AG08395 (cell line): ENCODE results near the gene KLF3.

Source experiments
- DNase-seq: peaks from one replicate; pipeline ENCODE4 v3.0.0; 2012; ENCODE audit warnings: mixed read lengths, low spot score

Gene KLF3

DNA sequence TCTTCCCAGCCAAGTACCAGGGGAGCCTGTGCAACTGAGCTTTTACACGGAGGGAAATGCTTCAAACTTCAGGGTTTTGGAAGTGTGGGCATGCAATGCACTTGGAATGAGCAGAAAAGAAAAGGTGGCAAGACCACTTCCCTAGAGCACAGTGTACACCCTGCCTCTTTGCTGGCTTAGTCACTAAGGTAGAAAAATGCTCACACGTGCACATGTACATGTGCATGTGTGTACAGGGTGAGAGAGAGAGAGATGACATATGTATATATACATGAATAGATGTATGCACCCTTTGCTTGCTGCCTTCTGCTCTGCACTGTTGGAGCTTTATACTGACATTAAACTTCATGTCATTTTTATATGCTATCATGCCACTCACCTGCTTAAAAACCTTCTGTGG is 7.9 kb upstream of the KLF3 start:
- no peak for DNase-seq

DNA sequence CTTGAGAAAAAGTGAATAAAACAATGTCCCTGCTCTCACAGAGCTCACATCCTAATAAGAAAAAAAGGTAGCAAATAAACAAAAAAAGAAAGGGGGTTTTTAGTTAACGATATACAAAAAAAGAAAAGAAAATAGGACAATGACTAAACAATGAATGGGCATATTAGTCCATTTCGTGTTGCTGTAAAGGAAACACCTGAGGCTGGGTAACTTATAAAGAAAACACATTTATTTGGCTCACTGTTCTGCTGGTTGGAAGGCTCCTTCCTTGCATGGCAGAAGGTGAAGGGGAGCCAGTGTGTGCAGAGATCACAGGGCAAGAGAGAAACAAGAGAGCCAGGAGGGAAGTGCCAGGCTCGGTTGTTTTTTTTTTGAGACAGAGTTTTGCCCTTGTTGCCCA is 4.7 kb upstream of the KLF3 start:
- no peak for DNase-seq

DNA sequence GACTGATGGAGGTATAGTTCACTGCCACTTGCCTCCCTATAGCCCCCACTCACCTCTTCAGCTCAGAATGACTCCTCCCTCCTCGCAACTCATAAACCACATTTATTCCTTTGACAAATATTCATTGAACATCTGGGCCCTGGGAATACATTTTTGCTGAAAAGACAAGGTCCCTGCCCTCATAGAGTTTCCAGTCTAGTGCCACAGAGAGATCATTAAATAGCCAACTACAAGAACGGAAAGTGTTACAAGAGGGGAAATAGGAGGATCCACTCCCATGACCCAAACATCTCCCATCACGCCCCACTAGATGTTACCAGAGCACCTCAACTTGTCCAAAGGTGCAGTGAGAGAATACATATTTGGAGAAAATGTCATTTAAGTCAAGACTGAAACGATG is 3.2 kb upstream of the KLF3 start:
- DNase-seq = no peak

DNA sequence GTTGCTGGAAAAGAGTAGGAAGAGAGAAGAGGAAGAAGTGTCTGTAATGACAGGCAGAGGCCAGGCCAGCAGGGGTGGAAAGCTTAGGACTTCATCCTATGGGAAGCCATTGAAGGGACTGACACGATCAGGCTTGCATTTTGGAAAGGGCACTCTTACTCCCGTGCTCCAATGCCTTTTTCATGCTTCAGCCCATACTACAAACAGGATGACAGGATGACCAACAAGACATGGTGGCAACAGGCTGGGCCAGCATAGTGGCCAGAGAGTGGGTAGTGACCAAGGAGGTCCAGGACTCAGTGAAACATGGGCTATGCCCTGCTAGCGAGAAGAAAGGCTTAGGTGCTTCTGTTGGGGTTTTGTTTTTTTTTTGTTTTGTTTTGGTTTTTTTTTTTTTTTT is 2.6 kb upstream of the KLF3 start:
- no peak for DNase-seq

DNA sequence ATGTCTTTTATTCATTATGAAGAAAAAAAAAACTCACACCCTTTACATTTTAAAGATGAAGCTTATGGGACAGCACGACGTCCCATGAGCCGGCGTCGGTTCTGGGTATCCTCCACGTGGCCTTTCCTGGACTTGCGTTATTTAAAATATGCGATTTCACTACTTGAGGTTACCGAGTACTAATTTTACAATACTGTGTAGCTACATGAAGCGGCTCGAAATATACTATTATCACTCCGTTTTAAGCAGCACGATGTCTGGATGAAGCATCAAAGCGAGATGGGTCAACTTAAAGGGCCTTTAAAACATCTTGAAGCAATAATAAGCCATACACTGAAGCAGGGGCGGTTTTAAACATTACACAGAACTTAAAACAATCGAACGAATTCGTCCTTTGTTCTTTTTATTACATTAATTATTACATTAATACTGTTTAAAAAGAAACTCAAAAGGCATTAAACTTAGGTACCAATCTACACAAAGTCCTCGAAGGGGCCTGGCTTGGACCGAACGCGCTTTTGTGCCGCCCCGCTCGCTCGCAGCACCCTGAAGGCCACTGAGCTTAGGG is 1.4 kb upstream of the KLF3 start:
- no peak for DNase-seq

DNA sequence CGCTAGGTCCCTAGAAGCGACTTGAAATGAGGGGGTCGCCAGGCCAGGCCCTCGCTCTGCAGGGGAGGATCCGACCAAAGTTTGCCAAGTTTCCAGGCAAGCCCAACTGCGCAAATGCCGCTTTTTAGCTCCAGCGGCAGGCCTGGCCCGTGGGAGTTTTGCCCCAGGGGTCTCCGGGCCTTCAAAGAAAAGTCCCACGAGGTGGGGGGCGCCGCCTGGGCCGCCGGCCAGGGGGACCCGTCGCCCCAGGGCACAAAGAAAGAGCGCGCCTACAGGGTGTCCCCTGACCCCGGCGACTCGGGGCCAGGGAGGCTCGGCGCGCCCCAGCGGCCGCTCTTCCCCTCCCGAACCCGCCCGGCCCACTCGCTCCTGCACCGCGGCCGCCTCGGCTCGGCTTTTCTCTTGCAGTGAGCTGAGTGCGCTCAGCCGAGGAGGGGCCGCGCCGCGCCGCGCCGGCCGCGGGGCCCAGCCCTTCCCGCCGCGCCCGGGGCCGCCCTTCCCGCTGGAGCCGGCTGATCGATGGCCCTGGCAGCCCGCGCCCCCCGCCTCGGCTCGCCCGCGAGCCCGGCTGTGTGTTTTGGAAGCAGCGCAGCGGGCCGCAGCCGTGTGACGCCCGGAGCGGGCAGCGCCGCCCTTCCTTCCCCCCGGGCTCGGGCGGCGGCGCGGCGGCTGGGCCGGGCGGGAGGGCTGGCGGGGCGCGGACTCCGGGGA is 754 bp upstream of the KLF3 start:
- DNase-seq = no peak

DNA sequence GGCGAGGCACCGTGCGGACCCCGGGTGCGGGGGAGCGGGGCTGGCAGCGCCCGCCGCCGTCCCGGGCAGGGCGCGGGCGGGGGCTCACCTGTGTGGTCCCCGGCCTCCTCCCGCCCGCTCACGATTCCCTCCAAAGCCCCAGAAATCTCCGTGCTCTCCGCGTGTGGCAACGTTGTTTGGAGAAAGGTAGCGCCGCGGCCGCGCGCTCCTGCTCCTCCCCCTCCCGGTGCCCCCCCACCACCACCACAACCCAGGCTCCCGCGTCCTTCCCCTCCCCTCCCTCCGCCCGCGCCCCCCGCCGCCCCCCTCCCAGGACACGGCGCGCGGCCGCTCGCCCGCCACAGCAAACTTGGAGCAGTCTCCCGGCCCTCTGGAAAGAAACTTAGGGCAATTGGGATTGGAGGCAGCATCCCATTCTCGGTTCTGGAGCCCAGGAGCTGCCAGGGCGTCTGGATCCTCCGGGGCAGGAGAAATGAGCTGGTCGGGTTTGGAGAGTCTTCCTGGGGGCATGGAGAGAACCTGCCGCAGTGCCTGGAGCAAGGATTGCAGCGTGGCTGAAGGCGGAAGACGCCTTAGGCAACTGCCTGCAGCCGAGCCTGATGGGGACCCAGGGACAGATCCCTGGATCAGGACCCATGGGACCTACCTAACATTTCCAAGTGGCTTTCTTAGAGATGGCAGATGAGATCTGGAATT is 855 bp downstream of the KLF3 start:
- DNase-seq = peak; percentile 24

DNA sequence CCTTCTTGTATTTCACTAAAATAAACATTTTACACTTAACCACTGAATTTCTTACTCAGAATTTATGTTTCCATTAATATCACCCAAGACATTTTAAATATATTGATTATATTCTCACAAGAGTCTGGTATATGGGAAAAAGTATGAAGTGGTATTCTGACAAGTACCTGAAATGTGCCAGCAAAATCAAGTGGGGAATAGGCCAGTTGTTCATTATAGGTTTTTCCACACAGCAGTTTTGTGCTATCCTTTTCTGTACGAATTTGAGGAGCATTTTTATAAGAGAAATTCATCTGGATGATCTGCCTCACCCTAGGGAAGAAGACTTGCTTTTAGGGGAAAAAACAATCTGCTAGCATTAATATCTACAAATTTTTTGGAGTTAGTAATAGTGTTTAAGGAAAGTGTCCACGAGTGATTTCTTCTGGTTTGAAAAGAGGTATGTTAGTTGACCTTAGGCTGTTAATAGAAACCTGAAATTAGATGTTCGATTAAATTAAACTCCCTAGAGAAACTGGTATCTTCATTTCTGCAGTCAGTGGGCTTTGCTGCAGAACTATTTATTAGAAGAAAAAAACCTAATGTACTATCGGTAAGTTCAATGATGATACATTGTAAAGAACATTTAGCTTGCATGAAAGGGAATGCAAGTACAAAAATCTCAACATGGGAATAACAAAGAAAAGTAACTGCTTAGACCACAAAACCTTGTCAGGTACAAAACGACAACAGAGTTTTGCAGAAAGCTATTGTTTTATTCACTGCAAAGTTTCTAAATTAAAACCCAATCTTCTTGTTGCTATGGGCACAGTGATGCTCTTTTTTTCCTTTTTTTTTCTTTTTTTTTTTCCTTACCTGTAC is 1.8 kb downstream of the KLF3 start:
- DNase-seq = no peak

DNA sequence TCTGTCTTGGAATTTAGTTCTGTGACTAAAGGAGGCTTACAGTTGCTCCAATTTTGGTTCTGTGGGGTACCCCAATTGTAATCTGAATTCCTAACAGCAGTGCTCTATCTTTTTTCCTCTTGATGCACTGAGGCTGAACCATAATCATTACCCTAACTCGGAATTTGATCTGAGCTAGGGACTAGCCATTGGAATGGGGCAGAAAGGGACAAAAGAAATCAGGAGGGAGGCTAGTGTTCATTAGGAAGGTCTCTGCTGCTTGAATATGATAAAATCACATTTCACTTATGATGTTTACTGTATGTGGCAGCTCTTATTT is 2.7 kb downstream of the KLF3 start:
- DNase-seq = no peak

DNA sequence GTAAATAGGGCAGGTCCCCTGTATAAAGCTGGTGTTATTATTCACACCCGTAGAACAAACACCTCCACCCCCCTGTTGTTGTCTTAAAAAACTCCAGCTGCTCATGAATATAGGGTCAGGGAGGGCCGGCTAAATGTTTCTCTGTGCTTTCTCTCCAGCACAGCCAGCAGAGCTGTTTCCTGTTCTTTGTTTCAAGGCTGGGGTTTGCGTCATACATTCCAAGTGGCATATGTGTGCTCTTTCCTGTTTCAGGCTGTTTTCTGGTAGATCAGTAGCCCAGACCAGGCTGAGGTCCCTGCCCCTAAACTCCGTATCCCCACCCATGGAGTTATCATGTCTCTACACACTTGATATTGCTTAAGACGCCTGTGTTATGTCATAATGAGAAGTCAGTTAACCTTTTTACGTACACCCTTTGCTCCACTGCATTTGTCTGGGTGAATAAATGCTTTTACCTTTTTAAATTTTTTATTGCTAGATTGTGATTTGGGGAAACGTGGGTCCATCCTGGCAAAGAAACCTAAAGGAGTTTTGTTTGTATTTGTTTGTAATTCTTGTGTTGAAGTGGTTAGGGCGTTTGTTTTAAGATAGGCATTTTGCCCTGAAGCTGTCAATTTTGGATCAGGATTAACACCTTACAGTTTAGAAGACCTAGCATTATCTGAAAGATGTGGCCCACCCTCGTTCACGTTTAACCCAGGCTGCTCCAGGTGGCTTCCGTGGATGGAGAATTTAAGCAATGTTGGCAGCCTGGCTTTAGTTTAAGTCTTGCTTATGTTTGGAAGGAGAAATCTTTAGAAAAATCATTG is 3.3 kb downstream of the KLF3 start:
- DNase-seq = peak; percentile 92

DNA sequence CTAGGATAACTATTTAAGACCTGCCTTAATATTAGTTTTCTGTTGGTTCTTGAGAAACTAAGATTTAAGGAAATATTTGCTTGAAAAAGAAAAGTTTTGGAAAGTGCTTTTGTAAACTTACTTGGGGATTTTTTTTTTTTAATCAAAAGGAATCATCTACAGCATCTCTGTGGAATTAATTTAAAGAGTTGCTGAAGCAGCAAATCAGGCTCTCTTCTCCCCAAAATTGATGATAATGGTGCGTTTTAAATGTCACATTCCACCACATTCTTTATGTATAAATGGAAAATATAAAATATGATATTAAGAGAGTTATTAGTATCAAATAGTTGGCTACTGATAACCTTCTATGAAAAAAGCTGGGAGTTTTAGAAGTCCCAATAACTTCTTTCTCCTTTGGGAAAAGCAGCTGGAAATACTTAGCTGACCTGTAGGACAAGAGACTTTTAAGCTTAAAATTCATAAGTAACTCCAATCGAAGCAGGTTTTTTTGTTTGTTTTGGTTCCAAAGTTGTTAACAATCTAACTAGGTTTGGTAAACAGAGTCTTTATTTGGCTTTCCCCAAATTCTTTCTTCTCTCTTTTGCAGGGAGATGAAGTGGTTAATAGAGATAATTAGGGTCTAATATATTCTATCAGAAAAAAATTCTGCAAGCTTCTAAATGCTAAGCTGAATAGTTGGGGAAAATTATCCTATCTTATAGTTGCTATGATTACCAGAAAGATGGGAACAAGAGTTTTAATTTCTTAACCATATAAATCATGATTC is 4.4 kb downstream of the KLF3 start:
- DNase-seq = no peak

DNA sequence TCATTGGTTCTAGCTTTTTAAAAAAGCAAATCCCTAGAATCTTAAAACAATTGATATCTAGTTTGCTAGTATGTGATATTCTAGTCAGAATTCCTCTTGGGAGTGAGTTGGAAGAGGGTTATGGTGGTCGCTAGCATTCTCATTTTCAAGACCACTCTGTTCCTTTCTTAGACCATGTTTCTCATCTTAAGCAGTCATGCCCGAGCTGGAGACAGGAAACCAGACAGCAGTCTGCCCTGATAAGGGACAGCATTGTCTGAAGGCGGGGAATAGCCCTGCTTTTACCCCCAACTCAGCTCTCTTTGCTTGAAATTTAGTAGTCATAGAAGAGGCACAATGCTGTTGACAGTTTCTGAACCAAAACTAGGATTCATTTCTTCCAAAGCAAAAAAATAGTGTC is 5.2 kb downstream of the KLF3 start:
- no peak for DNase-seq

DNA sequence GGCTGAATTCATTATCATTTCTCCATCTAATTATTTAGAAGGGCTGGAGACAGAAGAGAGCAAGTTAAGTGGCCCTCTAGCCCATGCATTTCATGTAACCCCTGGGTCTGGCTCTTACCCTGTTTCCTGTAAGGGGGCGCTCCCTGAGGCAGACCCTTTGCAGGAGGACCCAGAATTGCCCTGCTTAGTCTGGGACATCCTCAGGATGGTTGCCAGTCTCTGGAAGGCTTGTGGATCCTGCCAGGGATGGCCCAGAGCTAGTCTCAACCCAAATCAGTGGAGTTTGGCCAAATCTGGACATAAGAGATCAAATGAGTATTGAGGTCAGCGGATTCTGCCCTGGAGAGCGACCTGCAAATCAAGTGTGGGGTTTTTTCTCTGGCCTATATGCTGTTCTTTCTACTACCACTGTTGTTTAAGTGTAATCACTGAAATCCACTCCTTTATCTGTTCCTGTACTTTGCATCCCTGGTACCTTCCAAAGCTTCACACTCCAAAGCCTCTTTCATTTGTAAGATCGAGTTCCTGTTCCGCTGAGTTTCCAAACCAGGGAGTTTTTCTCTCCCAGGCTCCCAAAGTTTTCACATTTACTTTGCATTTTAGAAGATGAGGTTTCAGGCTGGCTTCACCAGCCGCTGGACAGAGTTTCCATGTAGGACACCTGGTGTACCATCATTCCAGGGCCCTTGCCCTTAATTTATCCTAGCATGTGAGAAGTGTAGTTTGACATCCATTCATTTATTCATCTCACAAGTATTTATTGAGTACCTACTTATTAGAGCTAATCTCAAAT is 6.3 kb downstream of the KLF3 start:
- no peak for DNase-seq

DNA sequence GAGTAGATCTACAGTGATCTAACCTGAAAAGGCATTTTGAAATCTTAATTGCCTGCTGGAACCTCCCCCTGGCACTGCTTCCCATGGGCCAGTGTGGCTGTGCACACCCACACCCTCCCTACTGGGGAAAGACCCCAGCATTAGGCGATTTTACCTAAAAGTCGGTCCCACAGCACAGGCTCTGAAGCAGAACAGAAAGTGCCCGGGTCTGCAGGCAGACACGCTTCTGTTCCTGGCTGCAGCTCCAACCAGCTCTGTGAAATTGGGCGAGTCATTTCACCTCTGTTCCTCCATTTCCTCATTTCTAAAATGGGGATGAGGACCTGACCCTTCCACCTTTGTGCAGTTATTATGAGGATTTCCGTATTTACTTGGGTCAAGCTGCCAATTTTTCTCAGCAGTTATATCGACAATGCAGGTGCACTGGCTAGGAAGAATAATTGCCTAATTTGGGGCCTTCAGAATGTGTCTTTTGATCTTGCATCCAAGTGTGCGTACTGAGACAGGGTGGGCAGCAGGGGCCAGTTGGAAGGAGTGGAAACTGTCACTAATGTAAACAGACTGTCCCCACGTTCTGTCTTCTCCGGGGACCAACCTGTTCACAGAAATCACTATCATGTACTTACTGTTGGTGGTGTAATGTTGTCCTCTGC is 7.1 kb downstream of the KLF3 start:
- DNase-seq = no peak

DNA sequence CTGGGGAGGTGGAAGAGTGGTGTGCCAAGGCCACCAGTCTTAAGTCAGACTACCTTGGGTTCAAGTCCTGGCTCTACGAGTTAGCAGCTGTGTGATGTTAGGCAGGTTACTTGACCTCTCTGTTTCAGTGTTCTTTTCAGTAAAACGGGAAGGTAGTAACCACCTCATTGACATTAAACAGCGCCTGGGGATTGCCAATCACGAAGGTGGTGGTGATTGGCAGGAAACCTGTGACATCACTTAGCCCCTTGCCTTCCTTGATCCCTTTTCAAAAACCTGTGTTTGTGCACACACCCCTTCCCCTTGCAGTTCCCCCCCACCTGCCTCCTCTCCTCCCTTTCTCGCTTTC is 7.6 kb downstream of the KLF3 start:
- DNase-seq = no peak

DNA sequence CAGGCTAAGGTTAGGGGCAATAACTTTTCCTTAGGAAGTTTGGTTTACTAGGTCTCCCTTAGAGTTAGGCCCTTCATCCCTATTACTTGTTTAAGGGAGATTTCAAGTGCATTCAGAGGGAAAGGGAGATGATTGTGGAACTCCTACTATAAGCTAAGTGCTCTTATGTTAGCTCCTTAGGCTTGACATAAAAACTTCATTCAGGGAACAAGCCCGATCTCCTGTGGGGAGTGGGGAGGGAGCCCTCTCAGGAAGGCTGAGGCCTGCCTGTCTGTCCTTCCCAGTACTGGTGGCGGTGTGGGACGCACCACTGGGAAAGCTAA is 8.0 kb downstream of the KLF3 start:
- DNase-seq = no peak

DNA sequence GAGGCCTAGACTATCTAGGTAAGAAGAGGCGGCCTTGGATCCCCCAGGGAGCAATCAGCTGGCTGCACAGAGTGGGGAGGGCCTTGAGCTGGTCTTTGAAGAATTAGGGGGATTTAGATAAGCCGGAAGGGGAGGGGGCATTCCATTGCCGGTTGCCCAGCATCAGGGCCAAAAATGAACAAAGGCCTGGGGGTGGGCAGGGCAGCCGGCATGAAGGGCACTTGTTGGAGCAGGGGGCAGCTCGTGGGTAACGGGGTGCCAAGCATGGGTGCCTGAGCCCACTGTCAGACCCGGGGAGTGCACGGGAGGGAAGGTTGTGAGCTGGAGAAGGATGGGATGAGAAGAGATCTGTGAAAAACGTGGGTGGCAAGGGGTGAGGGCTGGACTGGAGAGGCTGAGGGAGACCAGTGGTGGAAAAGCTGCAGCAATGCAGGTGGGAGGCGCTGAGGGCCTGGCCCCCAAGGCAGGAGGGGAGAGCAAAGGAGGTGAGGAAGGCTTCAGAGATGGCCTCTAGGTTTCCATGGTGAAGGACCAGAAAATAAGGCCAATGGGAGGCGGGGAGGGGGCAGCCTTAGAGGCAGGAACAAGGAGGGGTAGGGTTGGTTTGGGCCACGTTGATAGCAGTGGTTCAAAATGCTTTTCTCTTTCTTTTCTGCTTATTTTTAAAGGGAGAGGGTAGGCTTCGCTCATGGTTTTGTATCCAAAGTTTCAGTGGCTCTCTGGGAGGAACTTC is 8.6 kb downstream of the KLF3 start:
- DNase-seq = no peak

DNA sequence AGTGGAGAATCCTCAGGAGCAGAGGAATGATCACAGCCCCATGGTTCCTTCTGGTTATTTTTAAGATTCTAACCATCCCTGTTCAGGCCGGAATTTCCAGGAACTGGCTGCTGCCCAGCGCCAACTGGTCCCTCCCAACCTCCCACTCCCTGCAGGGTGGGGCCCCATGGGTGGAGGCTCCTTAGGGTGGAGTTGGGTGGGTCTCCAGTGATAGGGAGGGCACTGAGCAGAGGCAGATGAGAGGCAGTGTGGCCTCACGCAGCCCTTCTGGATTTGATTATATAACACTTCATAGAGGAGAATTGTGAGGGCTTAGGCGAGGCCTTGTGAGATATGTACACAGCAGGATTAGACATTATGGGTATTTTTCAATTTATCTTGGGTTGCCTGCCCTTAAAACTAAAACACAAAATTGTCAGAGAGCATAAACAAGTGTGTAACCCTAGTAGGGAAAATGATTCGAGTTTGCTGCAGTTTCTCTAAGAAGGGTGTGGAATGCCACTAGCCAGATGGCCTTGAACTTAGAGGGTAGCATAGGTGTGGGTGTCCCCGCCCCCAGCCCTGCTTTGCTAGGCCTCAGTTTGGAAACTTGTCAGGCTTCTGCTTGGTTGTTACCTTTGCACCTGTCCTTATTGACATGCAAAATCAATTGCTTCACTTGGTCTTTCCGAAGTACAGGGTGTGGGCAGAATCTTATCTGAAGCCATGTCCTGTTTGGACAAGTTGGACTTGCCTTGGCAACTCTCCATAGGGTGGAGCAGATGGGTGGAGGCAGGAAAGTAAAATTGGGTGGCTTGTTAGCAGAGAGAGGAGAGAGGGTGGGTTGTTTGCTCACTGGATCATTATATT is 9.4 kb downstream of the KLF3 start:
- DNase-seq = peak; percentile 58
